HepG2 (cell line): ENCODE data around the gene KIF17. TPM values are rescaled to one million over a fixed set of nuclear protein-coding genes. Genes with fewer than 3 reads are reported as not detected.
A peak's percentile ranks its signal among the peaks of the same experiment; 100 is the strongest.

Experiments used
- ARNTL ChIP-seq: sonication (generic); formaldehyde crosslinking; IDR thresholded peaks from 2 replicates; pipeline ENCODE4 v1.4.0; 2020; ENCODE audit warnings: mild to moderate bottlenecking, missing genetic modification reagents
- HMGXB4 ChIP-seq, 2 experiments: sonication (generic) in 1 of 2; formaldehyde crosslinking in 1 of 2; IDR thresholded peaks; 2 replicates each; pipeline versions ENCODE4 v1.4.0 to v1.6.1; 2018 to 2020; ENCODE audit warnings: missing genetic modification reagents in 2 of 2, borderline replicate concordance in 1 of 2, low read depth in 1 of 2, mild to moderate bottlenecking in 1 of 2, missing biosample characterization in 1 of 2
- KLF11 ChIP-seq: IDR thresholded peaks from 2 replicates; pipeline ENCODE4 v1.6.1; 2016; ENCODE audit warnings: missing compliant biosample characterization
- NFE2L1 ChIP-seq: sonication (generic); formaldehyde crosslinking; IDR thresholded peaks from 2 replicates; pipeline ENCODE4 v1.4.0; 2020; ENCODE audit warnings: missing genetic modification reagents, mild to moderate bottlenecking, borderline replicate concordance
- SP1 ChIP-seq, 2 experiments: fragments of 450-650 bp in 1 of 2; sonication (generic) in 1 of 2; formaldehyde crosslinking in 1 of 2; IDR thresholded peaks; 2 replicates each; pipeline versions ENCODE4 v1.4.0 to v1.6.1; 2016 to 2020; ENCODE audit warnings: missing genetic modification reagents in 1 of 2
- ZNF263 ChIP-seq: sonication (generic); formaldehyde crosslinking; IDR thresholded peaks from 2 replicates; pipeline ENCODE4 v1.4.0; 2020; ENCODE audit warnings: missing genetic modification reagents
- ZNF577 ChIP-seq: sonication (generic); formaldehyde crosslinking; IDR thresholded peaks from 2 replicates; pipeline ENCODE4 v1.4.0; 2020; ENCODE audit warnings: mild to moderate bottlenecking, low read depth, missing genetic modification reagents, borderline replicate concordance
- ZNF646 ChIP-seq: sonication (generic); formaldehyde crosslinking; IDR thresholded peaks from 2 replicates; pipeline ENCODE4 v1.9.0; 2021; ENCODE audit warnings: mild to moderate bottlenecking, missing genetic modification reagents
- ZNF839 ChIP-seq: sonication (generic); formaldehyde crosslinking; IDR thresholded peaks from 2 replicates; pipeline ENCODE4 v1.4.0; 2020; ENCODE audit warnings: missing genetic modification reagents, mild to moderate bottlenecking, borderline replicate concordance
- polyA plus RNA-seq, 8 experiments: library from polyadenylated mRNA; depleted of rRNA in 3 of 8; stranded (reverse) in 7 of 8; unstranded in 1 of 8; fragments of >200 nt; fragmentation: Illumina TruSeq in 4 of 8; extraction: Trizol in 4 of 8; gene quantifications; 2 replicates each; pipeline versions ENCODE4 v1.2.1 to v1.2.3, GENCODE V29; 2011 to 2016; ENCODE audit warnings: low read depth in 4 of 8, missing spikeins in 1 of 8, mixed read lengths in 1 of 8; ENCODE audit not compliant: insufficient read depth in 1 of 8
- total RNA-seq, 5 experiments: library from RNA; depleted of rRNA; stranded (reverse); fragments of >200 nt; fragmentation: Illumina TruSeq; extraction: Trizol; gene quantifications; 2 replicates each; pipeline ENCODE4 v1.2.3, GENCODE V29; 2016; ENCODE audit warnings: low read depth in 1 of 5
- TF ChIP-seq, protein P1 (sequence below): sonication (generic); formaldehyde crosslinking; IDR thresholded peaks from 2 replicates; pipeline ENCODE4 v1.5.0; 2020; ENCODE audit warnings: missing genetic modification reagents
- TF ChIP-seq, protein P2 (sequence below): sonication (generic); formaldehyde crosslinking; IDR thresholded peaks from 2 replicates; pipeline ENCODE4 v1.8.1; 2023; ENCODE audit warnings: mild to moderate bottlenecking, inconsistent platforms, moderate library complexity, missing genetic modification reagents, borderline replicate concordance

The KIF17 gene
- total and polyA plus RNA-seq, 2 of the 13 experiments (the other 11 are each of a cell fraction or from before 2014, with no cell fraction given) = 0.24 to 0.44 TPM

- no peak for TF ChIP-seq ZNF646
- TF ChIP-seq, protein P1, sequence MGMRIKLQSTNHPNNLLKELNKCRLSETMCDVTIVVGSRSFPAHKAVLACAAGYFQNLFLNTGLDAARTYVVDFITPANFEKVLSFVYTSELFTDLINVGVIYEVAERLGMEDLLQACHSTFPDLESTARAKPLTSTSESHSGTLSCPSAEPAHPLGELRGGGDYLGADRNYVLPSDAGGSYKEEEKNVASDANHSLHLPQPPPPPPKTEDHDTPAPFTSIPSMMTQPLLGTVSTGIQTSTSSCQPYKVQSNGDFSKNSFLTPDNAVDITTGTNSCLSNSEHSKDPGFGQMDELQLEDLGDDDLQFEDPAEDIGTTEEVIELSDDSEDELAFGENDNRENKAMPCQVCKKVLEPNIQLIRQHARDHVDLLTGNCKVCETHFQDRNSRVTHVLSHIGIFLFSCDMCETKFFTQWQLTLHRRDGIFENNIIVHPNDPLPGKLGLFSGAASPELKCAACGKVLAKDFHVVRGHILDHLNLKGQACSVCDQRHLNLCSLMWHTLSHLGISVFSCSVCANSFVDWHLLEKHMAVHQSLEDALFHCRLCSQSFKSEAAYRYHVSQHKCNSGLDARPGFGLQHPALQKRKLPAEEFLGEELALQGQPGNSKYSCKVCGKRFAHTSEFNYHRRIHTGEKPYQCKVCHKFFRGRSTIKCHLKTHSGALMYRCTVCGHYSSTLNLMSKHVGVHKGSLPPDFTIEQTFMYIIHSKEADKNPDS = no peak
- TF ChIP-seq, protein P2, sequence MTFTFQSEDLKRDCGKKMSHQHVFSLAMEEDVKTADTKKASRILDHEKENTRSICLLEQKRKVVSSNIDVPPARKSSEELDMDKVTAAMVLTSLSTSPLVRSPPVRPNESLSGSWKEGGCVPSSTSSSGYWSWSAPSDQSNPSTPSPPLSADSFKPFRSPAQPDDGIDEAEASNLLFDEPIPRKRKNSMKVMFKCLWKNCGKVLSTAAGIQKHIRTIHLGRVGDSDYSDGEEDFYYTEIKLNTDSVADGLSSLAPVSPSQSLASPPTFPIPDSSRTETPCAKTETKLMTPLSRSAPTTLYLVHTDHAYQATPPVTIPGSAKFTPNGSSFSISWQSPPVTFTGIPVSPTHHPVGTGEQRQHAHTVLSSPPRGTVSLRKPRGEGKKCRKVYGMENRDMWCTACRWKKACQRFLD (CRISPR knock-in tag) = no peak
- peak; percentile 92 for TF ChIP-seq ARNTL (CRISPR knock-in tag)
- no peak for TF ChIP-seq ZNF577 (CRISPR knock-in tag)
- peak; percentile 69 to 75; a peak in 3 of 4 replicates for TF ChIP-seq HMGXB4 (CRISPR knock-in tag; IDR thresholded peaks at IDR 0.05; ENCODE audit: borderline replicate concordance in 1 of 2, low read depth in 1 of 2)
- TF ChIP-seq NFE2L1 (CRISPR knock-in tag) = no peak
- no peak for TF ChIP-seq SP1 (IDR thresholded peaks at IDR 0.05)
- TF ChIP-seq SP1 (CRISPR knock-in tag; IDR thresholded peaks at IDR 0.05) = no peak; the same call in 1 of the 2 replicates
- TF ChIP-seq ZNF263 (CRISPR knock-in tag) = no peak
- TF ChIP-seq KLF11 (CRISPR knock-in tag) = 0 out of 2 replicates have a peak, but pooled peaks have one; percentile 52
- no peak for TF ChIP-seq ZNF839 (CRISPR knock-in tag)
These were observed 15.0 kb upstream of the KIF17 start, which contains the start of gene SH2D5 (continued) for GRCh38 chr1:20732588-20733359.
